ENCODE data around the gene NRGN. TPM values are rescaled to one million over a fixed set of nuclear protein-coding genes. Genes with fewer than 3 reads are reported as not detected.

Gene NRGN
- total and polyA plus RNA-seq, 5 experiments from 2014 or later: 0.14 to 0.69 (median 0.44) TPM; not detected in 1

- ATAC-seq (no peak), DNase-seq (no peak)
- peaks cover 0 to 13% (median 1%) of the 10 kb centered on the region in 5 donors for H3K27me3 Mint-ChIP-seq
- H3K9me3 Mint-ChIP-seq: no peaks in the 10 kb centered on the region
- no peak overlapping the region for H3K4me3 Mint-ChIP-seq
- peak overlapping the region in 2 of 10 donors; percentile 36 to 43 for H3K27ac Mint-ChIP-seq
- no peaks in the 10 kb centered on the region for H3K36me3 Mint-ChIP-seq
- peaks cover 16 to 36% (median 32%) of the 10 kb centered on the region in 4 donors for H3K4me1 Mint-ChIP-seq
- POLR2A ChIA-PET: interaction anchor here (0.6 to 0.7 kb wide), 3 partner anchors 19 to 64 kb away, joined by 3 to 5 read pairs (median 3); partner anchors contain the start of gene ESAM
These were observed 3.3 kb downstream of the NRGN start for GRCh38 chr11:124743050-124743449.

DNA sequence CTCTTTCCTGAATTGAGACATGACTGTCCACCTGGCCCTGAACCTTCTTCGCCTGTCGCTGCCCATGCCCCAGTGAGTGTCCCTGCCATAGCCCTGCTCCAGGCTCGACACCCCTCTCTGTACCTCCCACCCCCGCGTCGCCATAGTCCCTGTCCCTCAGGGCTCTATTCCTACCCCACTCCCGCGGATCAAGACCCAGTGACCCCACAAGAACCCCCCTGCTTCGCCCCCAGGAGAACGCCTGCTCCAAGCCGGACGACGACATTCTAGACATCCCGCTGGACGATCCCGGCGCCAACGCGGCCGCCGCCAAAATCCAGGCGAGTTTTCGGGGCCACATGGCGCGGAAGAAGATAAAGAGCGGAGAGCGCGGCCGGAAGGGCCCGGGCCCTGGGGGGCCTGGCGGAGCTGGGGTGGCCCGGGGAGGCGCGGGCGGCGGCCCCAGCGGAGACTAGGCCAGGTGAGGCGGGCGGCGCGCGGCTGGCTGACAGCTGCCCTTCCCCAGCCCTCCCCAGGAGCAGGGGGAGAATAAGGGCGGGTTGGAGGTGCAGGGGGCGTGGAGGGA, 5.6 kb downstream of the NRGN start:
- POLR2A ChIA-PET: interaction anchor here (0.9 to 3.8 kb wide), 6 partner anchors 7 to 175 kb away, joined by 3 to 63 read pairs (median 14); partner anchors contain the start of genes ESAM, MSANTD2, SIAE and SPA17
- H3K36me3 Mint-ChIP-seq: no peaks in the 10 kb centered on the region
- DNase-seq (no peak), ATAC-seq (no peak)
- peak overlapping the region in 4 of 10 donors; percentile 25 to 75 (median 56) for H3K27ac Mint-ChIP-seq
- peaks cover 8 to 45% (median 26%) of the 10 kb centered on the region in 4 donors for H3K4me1 Mint-ChIP-seq
- H3K9me3 Mint-ChIP-seq: no peaks in the 10 kb centered on the region
- H3K27me3 Mint-ChIP-seq: peaks cover 0 to 7% (median 0%) of the 10 kb centered on the region in 5 donors
- peak overlapping the region; percentile 46 to 97 (median 74) for H3K4me3 Mint-ChIP-seq

DNA sequence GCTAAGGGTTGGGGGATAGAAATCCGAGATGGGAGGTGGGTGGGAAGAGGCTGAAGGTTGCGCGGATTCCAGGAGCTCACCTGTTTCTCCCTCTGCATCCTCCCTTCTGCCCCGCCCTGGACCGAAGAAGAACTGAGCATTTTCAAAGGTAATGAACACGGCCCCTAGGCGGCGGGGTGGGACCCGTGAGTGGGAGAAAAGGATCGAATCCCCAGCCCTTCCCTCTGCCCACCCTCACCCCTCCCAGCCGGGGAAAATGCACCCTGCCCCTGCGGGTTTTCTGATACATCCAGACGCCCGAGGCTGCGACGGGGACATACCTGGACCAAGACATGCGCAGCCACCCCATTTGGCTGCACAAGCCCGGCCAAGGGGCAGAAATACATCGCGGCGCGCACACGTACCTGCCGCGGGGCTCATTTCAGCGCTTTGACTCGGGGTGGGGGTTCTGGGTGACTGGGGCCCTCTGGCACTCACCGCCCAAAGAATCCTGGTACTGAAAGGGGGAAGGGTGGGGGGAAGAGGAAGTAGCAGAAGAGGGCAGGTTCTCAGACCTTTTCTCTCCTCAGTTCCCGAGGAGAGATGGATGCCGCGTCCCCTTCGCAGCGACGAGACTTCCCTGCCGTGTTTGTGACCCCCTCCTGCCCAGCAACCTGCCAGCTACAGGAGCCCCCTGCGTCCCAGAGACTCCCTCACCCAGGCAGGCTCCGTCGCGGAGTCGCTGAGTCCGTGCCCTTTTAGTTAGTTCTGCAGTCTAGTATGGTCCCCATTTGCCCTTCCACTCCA, 6.3 kb downstream of the NRGN start:
- no peaks in the 10 kb centered on the region for H3K9me3 Mint-ChIP-seq
- H3K36me3 Mint-ChIP-seq: no peaks in the 10 kb centered on the region
- H3K27me3 Mint-ChIP-seq: peaks cover 0 to 7% (median 2%) of the 10 kb centered on the region in 5 donors
- POLR2A ChIA-PET: interaction anchor here (0.7 to 3.8 kb wide), 14 partner anchors 9 to 366 kb away, joined by 3 to 63 read pairs (median 4); partner anchors contain the start of genes CCDC15, ESAM, MSANTD2 and SIAE
- peak overlapping the region; percentile 77 to 99 (median 96) for H3K27ac Mint-ChIP-seq
- peak overlapping the region; percentile 86 to 99 (median 97) for H3K4me3 Mint-ChIP-seq
- peaks cover 5 to 41% (median 20%) of the 10 kb centered on the region in 4 donors for H3K4me1 Mint-ChIP-seq
- DNase-seq (no peak), ATAC-seq (peak; percentile 19 to 22)

DNA sequence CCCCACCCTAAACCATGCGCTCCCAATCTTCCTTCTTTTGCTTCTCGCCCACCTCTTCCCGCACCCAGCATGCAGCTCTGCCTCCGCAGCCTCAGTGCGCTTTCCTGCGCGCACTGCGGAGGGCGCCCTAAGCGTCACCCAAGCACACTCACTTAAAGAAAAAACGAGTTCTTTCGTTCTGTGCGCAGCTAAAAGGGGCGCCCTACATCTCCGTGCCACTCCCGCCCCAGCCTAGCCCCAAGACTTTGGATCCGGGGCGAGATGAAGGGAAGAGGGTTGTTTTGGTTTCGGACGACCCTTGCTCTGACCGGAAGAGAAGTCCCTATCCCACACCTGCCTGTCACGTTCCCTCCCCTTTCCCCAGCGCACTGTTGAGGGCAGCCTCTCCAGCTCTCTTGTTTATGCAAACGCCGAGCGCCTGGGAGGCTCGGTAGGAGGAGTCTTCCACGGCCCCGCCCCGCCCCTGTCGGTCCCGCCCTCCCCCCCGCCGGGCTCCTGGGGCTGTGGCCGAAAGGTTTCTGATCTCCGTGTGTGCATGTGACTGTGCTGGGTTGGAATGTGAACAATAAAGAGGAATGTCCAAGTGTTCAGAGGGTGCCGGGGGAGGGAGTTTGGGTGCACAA, 7.0 kb downstream of the NRGN start:
- Mint-ChIP-seq H3K9me3 (no peaks in the 10 kb centered on the region), H3K36me3 (no peaks in the 10 kb centered on the region), H3K27me3 (peaks cover 0 to 2% (median 2%) of the 10 kb centered on the region in 5 donors), H3K4me3 (peak overlapping the region; percentile 86 to 99 (median 97)), H3K27ac (peak overlapping the region; percentile 77 to 99 (median 96)), H3K4me1 (peaks cover 5 to 36% (median 20%) of the 10 kb centered on the region in 4 donors)
- ATAC-seq (peak; percentile 91 to 93), DNase-seq (peak; percentile 67 to 89 (median 78))
- POLR2A ChIA-PET: interaction anchor here (0.7 to 3.8 kb wide), 16 partner anchors 9 to 365 kb away, joined by 3 to 63 read pairs (median 4); partner anchors contain the start of genes CCDC15, ESAM, MSANTD2 and SIAE

DNA sequence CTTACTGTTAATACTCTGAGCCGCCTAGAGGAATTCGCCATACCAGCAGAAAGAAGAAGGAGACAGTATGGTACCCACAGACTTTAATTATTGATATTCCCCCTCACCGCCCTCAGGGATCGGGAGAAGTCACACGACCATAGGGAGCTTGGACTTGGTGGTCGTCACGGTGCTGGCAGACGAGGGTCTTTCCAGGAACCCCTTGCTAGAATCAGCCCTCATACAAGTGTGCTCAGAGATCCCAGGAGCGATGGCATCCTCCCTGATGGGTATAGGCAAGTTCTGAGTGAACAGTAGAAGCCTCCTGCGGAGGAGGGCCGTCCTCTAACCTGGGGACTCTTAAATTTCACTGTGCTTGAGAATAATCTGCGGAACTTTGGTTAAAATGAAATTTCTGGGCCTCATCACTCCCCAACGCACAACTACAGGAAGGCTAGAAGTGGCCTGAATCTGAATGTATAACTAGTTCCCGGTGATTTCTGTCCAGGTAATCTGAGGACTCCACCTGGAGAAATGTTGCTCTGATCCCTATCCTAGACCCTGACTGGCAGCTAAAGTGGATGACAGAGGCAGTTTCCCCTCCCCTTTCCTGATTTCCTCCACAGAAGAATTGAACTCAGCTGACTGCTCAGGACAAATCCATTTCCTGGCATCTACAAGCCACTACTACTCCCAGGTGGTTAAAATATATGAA, 7.8 kb downstream of the NRGN start:
- no peaks in the 10 kb centered on the region for H3K9me3 Mint-ChIP-seq
- DNase-seq (no peak), ATAC-seq (no peak)
- POLR2A ChIA-PET: interaction anchor here (0.7 to 3.8 kb wide), 11 partner anchors 9 to 139 kb away, joined by 3 to 63 read pairs (median 4); partner anchors contain the start of genes ESAM, MSANTD2, SIAE and SPA17
- peak overlapping the region in 6 of 10 donors; percentile 59 to 97 (median 78) for H3K27ac Mint-ChIP-seq
- peak overlapping the region; percentile 86 to 99 (median 97) for H3K4me3 Mint-ChIP-seq
- H3K4me1 Mint-ChIP-seq: peaks cover 5 to 34% (median 20%) of the 10 kb centered on the region in 4 donors
- peaks cover 0 to 2% (median 0%) of the 10 kb centered on the region in 5 donors for H3K27me3 Mint-ChIP-seq
- no peaks in the 10 kb centered on the region for H3K36me3 Mint-ChIP-seq

DNA sequence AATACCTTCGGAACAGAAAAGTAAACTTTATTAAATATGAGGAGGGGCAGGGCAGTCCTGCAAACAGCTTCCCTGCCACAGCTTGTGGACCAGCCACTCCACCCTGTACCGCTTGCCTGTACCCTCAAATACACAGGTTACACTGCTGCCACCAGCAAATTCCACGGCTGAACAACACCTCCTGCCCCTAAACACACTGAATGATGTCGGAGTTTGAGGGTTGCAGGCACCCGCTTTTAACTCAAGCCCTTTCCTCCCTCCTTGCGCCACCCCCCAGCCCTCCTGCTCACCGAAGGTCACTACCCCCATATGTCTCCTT, 8.3 kb downstream of the NRGN start:
- Mint-ChIP-seq H3K9me3 (no peaks in the 10 kb centered on the region), H3K36me3 (no peaks in the 10 kb centered on the region), H3K4me1 (peaks cover 5 to 39% (median 20%) of the 10 kb centered on the region in 4 donors), H3K27ac (peak overlapping the region in 2 of 10 donors; percentile 37 to 78), H3K27me3 (peaks cover 0 to 2% (median 0%) of the 10 kb centered on the region in 5 donors), H3K4me3 (peak overlapping the region in 4 of 10 donors; percentile 18 to 49 (median 40))
- DNase-seq: no peak
- POLR2A ChIA-PET: interaction anchor here (1.3 to 3.1 kb wide), 2 partner anchors 10 to 51 kb away, joined by 5 to 23 read pairs; partner anchors contain the start of gene MSANTD2
- no peak for ATAC-seq

- Mint-ChIP-seq H3K27ac (peak overlapping the region in 7 of 10 donors; percentile 3 to 78 (median 46)), H3K27me3 (peaks cover 0 to 3% (median 2%) of the 10 kb centered on the region in 5 donors)
These were observed 9.0 kb downstream of the NRGN start for GRCh38 chr11:124748481-124749343.

DNA sequence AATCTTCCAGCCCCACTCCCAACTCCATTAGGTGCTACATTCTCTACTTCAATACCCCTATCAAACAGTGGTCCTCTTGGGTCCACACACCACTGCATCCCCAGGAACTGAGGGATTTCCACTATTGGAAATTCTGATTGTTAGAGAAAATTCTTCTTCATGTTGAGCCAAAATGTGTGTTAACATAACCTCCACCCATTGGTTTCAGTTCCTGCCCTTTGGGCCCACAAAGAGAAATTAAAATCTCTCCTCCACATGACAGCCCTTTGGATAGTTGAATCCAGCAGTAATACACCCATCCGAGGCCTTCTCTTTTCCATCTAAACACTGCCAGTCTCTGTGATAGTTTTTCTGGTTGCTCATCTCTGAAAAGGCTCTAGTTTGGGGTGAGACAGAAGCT, 10.2 kb downstream of the NRGN start:
- no peak for DNase-seq
- Mint-ChIP-seq H3K27me3 (peaks cover 2 to 7% (median 3%) of the 10 kb centered on the region in 5 donors), H3K27ac (peak overlapping the region in 2 of 10 donors; percentile 31 to 64), H3K4me3 (peak overlapping the region in 2 of 10 donors; percentile 31 to 58), H3K9me3 (no peaks in the 10 kb centered on the region), H3K4me1 (peaks cover 5 to 39% (median 20%) of the 10 kb centered on the region in 4 donors), H3K36me3 (no peaks in the 10 kb centered on the region)
- POLR2A ChIA-PET: interaction anchor here (0.9 to 1.1 kb wide), 2 partner anchors 51 to 77 kb away, joined by 3 to 4 read pairs; partner anchors contain the start of gene MSANTD2
- no peak for ATAC-seq

More at GRCh38 chr11:124748481-124749343, 9.0 kb downstream of the NRGN start:
- Mint-ChIP-seq H3K36me3 (no peaks in the 10 kb centered on the region), H3K4me1 (peaks cover 5 to 39% (median 20%) of the 10 kb centered on the region in 4 donors), H3K4me3 (peak overlapping the region in 4 of 10 donors; percentile 10 to 49 (median 27)), H3K9me3 (no peaks in the 10 kb centered on the region)
- DNase-seq (no peak), ATAC-seq (no peak)
- POLR2A ChIA-PET: interaction anchor here (1.1 to 1.3 kb wide), 2 partner anchors 9 to 52 kb away, joined by 4 to 5 read pairs; partner anchors contain the start of gene MSANTD2

DNA sequence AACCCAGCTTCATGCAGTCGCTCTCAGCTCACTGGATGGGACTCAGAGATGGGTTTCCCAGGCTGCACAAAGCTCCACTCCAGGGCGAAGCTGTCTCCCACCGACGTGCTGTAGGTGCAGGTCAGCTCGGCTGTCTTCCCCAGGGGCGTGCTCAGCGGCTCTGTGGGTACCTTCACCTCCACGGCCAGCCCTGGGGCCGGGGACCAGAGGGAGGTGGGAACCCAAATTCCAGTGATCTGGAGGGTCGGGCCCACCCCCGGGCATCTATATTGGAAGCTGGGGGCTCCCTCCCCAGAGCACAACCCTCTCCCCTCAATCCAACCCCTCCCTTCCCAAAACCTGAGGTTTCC, 11.6 kb downstream of the NRGN start:
- H3K9me3 Mint-ChIP-seq: no peaks in the 10 kb centered on the region
- no peak for DNase-seq
- H3K27me3 Mint-ChIP-seq: peaks cover 6 to 15% (median 9%) of the 10 kb centered on the region in 5 donors
- H3K4me3 Mint-ChIP-seq: peak overlapping the region in 4 of 10 donors; percentile 34 to 59 (median 44)
- POLR2A ChIA-PET: interaction anchor here (2.1 to 3.1 kb wide), 2 partner anchors 10 to 79 kb away, joined by 6 to 24 read pairs; partner anchors contain the start of genes SIAE and SPA17
- ATAC-seq: no peak
- H3K27ac Mint-ChIP-seq: peak overlapping the region in 1 of 10 donors; percentile 32
- no peaks in the 10 kb centered on the region for H3K36me3 Mint-ChIP-seq
- H3K4me1 Mint-ChIP-seq: peaks cover 5 to 34% (median 16%) of the 10 kb centered on the region in 4 donors

DNA sequence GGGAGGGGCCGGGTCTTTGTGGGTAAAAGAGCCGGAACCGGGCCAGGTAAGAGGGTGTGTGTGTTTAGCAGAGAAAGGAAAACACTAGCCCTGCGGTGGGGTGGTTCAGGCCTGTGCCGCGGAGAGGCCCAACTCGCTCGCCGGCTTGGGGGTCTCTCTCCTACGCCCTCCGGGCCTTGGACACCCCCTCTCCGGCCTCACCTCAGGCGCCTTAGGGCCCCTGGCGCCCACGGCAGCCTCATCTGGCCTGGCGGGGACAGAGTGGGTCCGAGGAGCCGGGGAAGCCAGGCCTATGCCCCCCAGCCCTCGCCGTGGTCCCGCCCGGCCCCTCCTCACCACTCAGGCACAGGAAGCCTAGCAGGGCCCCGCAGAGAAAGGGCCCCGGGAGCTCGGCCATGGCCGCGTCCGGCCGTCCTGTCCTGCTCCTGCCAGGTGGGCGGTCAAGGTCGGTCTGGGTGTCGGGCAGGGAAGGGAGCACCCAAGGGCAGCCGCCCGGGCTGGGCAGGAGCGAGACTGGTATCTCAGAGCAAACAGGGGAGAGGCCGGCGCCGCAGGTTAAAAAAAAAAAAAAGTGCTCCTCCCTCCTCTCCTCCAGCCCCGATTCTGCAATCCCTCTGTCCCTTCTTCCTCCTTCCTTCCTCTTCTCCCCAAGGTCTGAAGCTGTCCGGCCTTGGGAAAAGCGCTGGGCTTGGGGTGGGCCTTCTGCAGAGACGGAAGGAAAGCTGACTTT, 12.2 kb downstream of the NRGN start, which contains the start of gene VSIG2:
TSS of gene VSIG2 (minus strand) at position 515 of the 730 bp plus-strand sequence. CDS start at position 397, 118 bp downstream.
- DNase-seq: no peak
- Mint-ChIP-seq H3K4me3 (peak within 1 kb of the TSS in 9 of 10 donors; percentile 36 to 73 (median 57)), H3K27ac (peak within 1 kb of the TSS in 7 of 10 donors; percentile 52 to 88 (median 75)), H3K36me3 (no peaks in the 10 kb centered on the region), H3K27me3 (peaks cover 9 to 21% (median 13%) of the 10 kb centered on the region in 5 donors), H3K4me1 (peaks cover 3 to 30% (median 12%) of the 10 kb centered on the region in 4 donors), H3K9me3 (no peaks in the 10 kb centered on the region)
- ATAC-seq: no peak
- POLR2A ChIA-PET: interaction anchor here (0.9 to 3.1 kb wide), 5 partner anchors 9 to 129 kb away, joined by 3 to 24 read pairs (median 6); partner anchors contain the start of genes SIAE, SPA17 and TBRG1
